Panc1 (cell line): ENCODE results near the gene COL27A1. TPM values are rescaled to one million over a fixed set of nuclear protein-coding genes. Genes with fewer than 3 reads are reported as not detected.

Source experiments
- ATAC-seq: fragments of 200-7000 bp; cut with Tn5 transposase; 2 replicates; pipeline ENCODE4 v1.9.1; 2020; ENCODE audit warnings: mild to moderate bottlenecking, moderate library complexity
- BruUV-seq: library from RNA; stranded (reverse); fragments of 400-500 nt; replicated peaks from 2 replicates; lab custom pipeline; 2021; lab: Mats Ljungman, UMichigan
- CTCF ChIA-PET: fragments of 300-600 bp; sonication (Branson Sonifier 250); formaldehyde crosslinking; loops from one replicate; lab custom pipeline; 2022; ENCODE audit warnings: antibody characterized with exemption; lab: Charles Lee
- POLR2A ChIA-PET: fragments of 300-600 bp; sonication (Branson Sonifier 250); formaldehyde crosslinking; loops from one replicate; lab custom pipeline; 2022; ENCODE audit warnings: antibody characterized with exemption; lab: Charles Lee
- DNase-seq: peaks from one replicate; pipeline ENCODE4 v3.0.0-alpha.2; 2010; ENCODE audit warnings: low read depth, low spot score
- H3K27ac ChIP-seq: 2 replicates; pipeline ENCODE4 v1.5.1; 2011; ENCODE audit warnings: mild to moderate bottlenecking, low read length, inconsistent platforms
- H3K27me3 ChIP-seq: fragments of 200-500 bp; sonication (Bioruptor generic); 2 replicates; pipeline ENCODE4 v1.6.0; 2014; ENCODE audit warnings: low read length, inconsistent platforms; ENCODE audit not compliant: control insufficient read depth, insufficient read depth
- H3K36me3 ChIP-seq: fragments of 200-500 bp; sonication (Bioruptor generic); 2 replicates; pipeline ENCODE4 v1.5.1; 2014; ENCODE audit warnings: inconsistent platforms, mild to moderate bottlenecking, low read length, moderate library complexity; ENCODE audit not compliant: control insufficient read depth, insufficient read depth
- H3K4me1 ChIP-seq: 2 replicates; pipeline ENCODE4 v1.5.1; 2011; ENCODE audit warnings: inconsistent platforms, mild to moderate bottlenecking, low read length, moderate library complexity; ENCODE audit not compliant: control insufficient read depth, insufficient read depth
- H3K4me3 ChIP-seq, 2 experiments: 2 replicates each; pipeline ENCODE4 v1.5.1; 2011 to 2012; ENCODE audit warnings: low read depth in 2 of 2, low read length in 2 of 2, mild to moderate bottlenecking in 2 of 2, inconsistent platforms in 1 of 2, moderate library complexity in 1 of 2
- H3K9me3 ChIP-seq: fragments of 200-500 bp; sonication (Bioruptor generic); 2 replicates; pipeline ENCODE4 v1.5.1; 2014; ENCODE audit warnings: low read depth, mild to moderate bottlenecking, inconsistent platforms, low read length, moderate library complexity; ENCODE audit not compliant: control insufficient read depth, insufficient read depth
- CTCF ChIP-seq: fragments of 450-650 bp; IDR thresholded peaks from 2 replicates; pipeline ENCODE4 v1.5.1; 2017; ENCODE audit warnings: mild to moderate bottlenecking
- POLR2AphosphoS5 ChIP-seq: IDR thresholded peaks from 2 replicates; pipeline ENCODE4 v1.6.1; 2012; ENCODE audit warnings: mild to moderate bottlenecking, low read depth, low read length, moderate library complexity
- REST ChIP-seq, 2 experiments: IDR thresholded peaks; 2 replicates each; pipeline ENCODE4 v1.6.1; 2011 to 2012; ENCODE audit warnings: low read depth in 2 of 2, control low read depth in 1 of 2, low read length in 1 of 2, mild to moderate bottlenecking in 1 of 2, moderate library complexity in 1 of 2; ENCODE audit not compliant: insufficient read depth in 1 of 2
- SIN3A ChIP-seq: IDR thresholded peaks from 2 replicates; pipeline ENCODE4 v1.6.1; 2012; ENCODE audit warnings: low read depth, mild to moderate bottlenecking, low read length, moderate library complexity, borderline replicate concordance; ENCODE audit not compliant: insufficient read depth
- TCF7L2 ChIP-seq: IDR thresholded peaks from 2 replicates; pipeline ENCODE4 v1.6.1; 2011; ENCODE audit warnings: mild to moderate bottlenecking, low read depth, low read length, inconsistent platforms
- in situ Hi-C: cut with HindIII; loops from 2 replicates; pipeline ENCODE4 v1.10.0; 2016; ENCODE audit warnings: low sequenced_read_pairs, low pct_unique_long_range_greater_than_20kb
- intact Hi-C: fragments of 100-400 bp; cut with micrococcal nuclease; formaldehyde crosslinking; loops from one replicate; pipeline ENCODE4 v1.10.0; 2022; ENCODE audit not compliant: unreplicated experiment
- total RNA-seq: library from RNA; stranded (reverse); gene quantifications from one replicate; pipeline ENCODE4 v1.2.1, GENCODE V29; 2021; ENCODE audit not compliant: unreplicated experiment

The COL27A1 gene
- total RNA-seq, 1 experiment from 2014 or later, result 5.1 TPM

- ATAC-seq (no peak), DNase-seq (no peak)
- ChIA-PET POLR2A (no interaction called here), CTCF (no interaction called here)
- no peaks in the 10 kb centered on the region for H3K27me3 ChIP-seq
- H3K4me3 ChIP-seq, result no peak overlapping the region
- BruUV-seq, result no TSS peak
- TF ChIP-seq POLR2AphosphoS5 (no peak), CTCF (no peak), TCF7L2 (no peak)
- intact Hi-C loops (no loop called here), in situ Hi-C loops (no loop called here)
- H3K4me1 ChIP-seq, result no peaks in the 10 kb centered on the region
- H3K36me3 ChIP-seq, result no peaks in the 10 kb centered on the region
- no peak overlapping the region for H3K27ac ChIP-seq
- H3K9me3 ChIP-seq, result no peaks in the 10 kb centered on the region
Observed at GRCh38 chr9:114198249-114199040, 43.1 kb downstream of the COL27A1 start.

GRCh38 chr9:114200721-114201300, 45.5 kb downstream of the COL27A1 start:
- CTCF ChIA-PET, result no interaction called here
- in situ Hi-C loops, result no loop called here

More at GRCh38 chr9:114200721-114201300, 45.5 kb downstream of the COL27A1 start:
- POLR2A ChIA-PET, result no interaction called here
- Histone ChIP-seq H3K27me3 (no peaks in the 10 kb centered on the region), H3K36me3 (no peaks in the 10 kb centered on the region), H3K27ac (no peak overlapping the region), H3K9me3 (no peaks in the 10 kb centered on the region), H3K4me3 (no peak overlapping the region), H3K4me1 (no peaks in the 10 kb centered on the region)
- no peak for TF ChIP-seq TCF7L2
- no peak for TF ChIP-seq CTCF
- no peak for TF ChIP-seq SIN3A
- TF ChIP-seq REST (IDR thresholded peaks at IDR 0.05; ENCODE audit: insufficient read depth in 1 of 2, low read depth in 2 of 2, low read length in 1 of 2), result no peak
- TF ChIP-seq POLR2AphosphoS5, result no peak
- intact Hi-C loops, result no loop called here
- BruUV-seq, result no TSS peak
- DNase-seq (no peak), ATAC-seq (no peak)
